ENCODE results near the gene TAMM41. TPM values are rescaled to one million over a fixed set of nuclear protein-coding genes. Genes with fewer than 3 reads are reported as not detected.

The TAMM41 gene
- total and polyA plus RNA-seq, 2 of the 4 experiments (the other 2 are of a cell fraction): 4.3 to 15.9 TPM

DNA sequence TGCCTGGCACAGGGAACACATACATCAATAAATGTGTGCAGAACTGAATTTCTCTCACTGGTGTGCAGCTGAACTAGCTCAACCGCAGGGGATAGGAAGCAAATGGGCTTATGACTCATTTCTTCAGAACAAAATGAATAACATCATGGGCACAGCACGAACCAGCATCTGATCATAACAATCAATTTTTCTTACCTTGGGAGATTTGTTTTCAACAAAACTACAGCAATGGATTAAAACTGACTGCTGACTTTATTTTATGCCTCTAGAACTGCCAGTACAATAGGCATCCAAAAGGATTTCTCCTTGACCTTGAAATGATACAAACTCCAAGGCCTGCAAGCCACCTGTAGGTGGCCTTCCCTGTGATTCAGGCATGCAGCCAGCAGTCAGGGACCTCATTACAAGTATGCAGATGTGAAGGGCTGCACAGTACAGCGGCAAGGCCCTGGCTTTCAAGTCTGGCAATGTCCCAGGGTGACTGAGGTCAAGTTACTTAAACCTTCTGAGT lies 26.1 kb downstream of the TAMM41 start:
- in situ Hi-C loops (cut with MboI; ENCODE audit: low sequenced_read_pairs): no loop called here
- Histone ChIP-seq H2BK120ac (ENCODE audit: low read depth, low read length) (no peak overlapping the region), H3K56ac (ENCODE audit: extremely low read depth, insufficient read depth, low read length) (no peak overlapping the region), H3K79me1 (ENCODE audit: low read depth in 1 of 2, low read length in 2 of 2) (peaks cover 0 to 2% of the 10 kb centered on the region in 2 experiments; a peak in 1 of 4 replicates), H4K8ac (ENCODE audit: low read depth in 2 of 2, low read length in 2 of 2) (no peak overlapping the region; a peak in 1 of 4 replicates), H2BK20ac (ENCODE audit: low read depth, low read length) (no peak overlapping the region), H3K36me3 (ENCODE audit: control insufficient read depth, insufficient read depth, low read length) (peaks cover 11% of the 10 kb centered on the region), H3K4me2 (ENCODE audit: low read depth, low read length) (no peak overlapping the region), H3K27ac (ENCODE audit: insufficient read depth, low read length) (no peak overlapping the region), H3K23ac (ENCODE audit: low read depth, low read length) (no peak overlapping the region), H2BK15ac (ENCODE audit: low read depth, low read length) (no peak overlapping the region), H3K4ac (ENCODE audit: low read depth, low read length) (no peak overlapping the region), H3K9ac (ENCODE audit: low read depth, low read length) (no peak overlapping the region), H4K5ac (ENCODE audit: low read depth, low read length) (no peak overlapping the region), H2AK9ac (replicated peaks; ENCODE audit: low read depth, low read length, poor library complexity) (no peak overlapping the region), H3K4me1 (ENCODE audit: control insufficient read depth, insufficient read depth, low read length) (peaks cover 9% of the 10 kb centered on the region; the same call in 1 of the 2 replicates), H4K20me1 (ENCODE audit: insufficient read depth, low read length) (no peaks in the 10 kb centered on the region), H4K91ac (ENCODE audit: insufficient read depth, low read depth, low read length) (no peak overlapping the region), H3K27me3 (ENCODE audit: control insufficient read depth, insufficient read depth, low read length) (no peaks in the 10 kb centered on the region), H3K14ac (replicated peaks; ENCODE audit: low read depth, low read length) (no peak overlapping the region), H2AK5ac (ENCODE audit: low read depth, low read length) (no peak overlapping the region), H2AFZ (replicated peaks; ENCODE audit: low read length, poor library complexity) (no peak overlapping the region), H3K9me1 (ENCODE audit: insufficient read depth, low read length) (peaks cover 7% of the 10 kb centered on the region; the same call in 1 of the 2 replicates), H3K4me3 (ENCODE audit: insufficient read depth, low read depth, low read length) (no peak overlapping the region), H2BK5ac (ENCODE audit: low read depth, low read length, poor library complexity, severe bottlenecking) (no peak overlapping the region), H3K9me3 (ENCODE audit: control insufficient read depth, insufficient read depth, low read length) (no peaks in the 10 kb centered on the region), H3K18ac (ENCODE audit: low read depth, low read length) (no peak overlapping the region)
- ChIA-PET POLR2A (ENCODE audit: unreplicated experiment) (no interaction called here), CTCF (interaction anchor here (0.5 to 0.6 kb wide), 2 partner anchors 10 to 1838 kb away, joined by 6 to 7 read pairs; no protein-coding TSS in a partner anchor)
- no CpG with 5 or more reads among the region's 3 CpGs for WGBS, 2 experiments (ENCODE audit: extremely low coverage in 2 of 2, insufficient read length in 1 of 2)
- peak; percentile 53; the same call in 1 of the 2 replicates for ATAC-seq (ENCODE audit: low read depth)
- no TSS peak for BruUV-seq (replicated peaks)
- peak; percentile 31 for DNase-seq
- intact Hi-C loops (cut with micrococcal nuclease): no loop called here
- dilution Hi-C loops (cut with HindIII; ENCODE audit: low sequenced_read_pairs, unreplicated experiment): no loop called here
- TF ChIP-seq, protein P1, sequence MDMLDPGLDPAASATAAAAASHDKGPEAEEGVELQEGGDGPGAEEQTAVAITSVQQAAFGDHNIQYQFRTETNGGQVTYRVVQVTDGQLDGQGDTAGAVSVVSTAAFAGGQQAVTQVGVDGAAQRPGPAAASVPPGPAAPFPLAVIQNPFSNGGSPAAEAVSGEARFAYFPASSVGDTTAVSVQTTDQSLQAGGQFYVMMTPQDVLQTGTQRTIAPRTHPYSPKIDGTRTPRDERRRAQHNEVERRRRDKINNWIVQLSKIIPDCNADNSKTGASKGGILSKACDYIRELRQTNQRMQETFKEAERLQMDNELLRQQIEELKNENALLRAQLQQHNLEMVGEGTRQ (IDR thresholded peaks at IDR 0.05; ENCODE audit: low read depth, low read length): no peak
- no peak for TF ChIP-seq FOS (IDR thresholded peaks at IDR 0.05; ENCODE audit: low read depth, low read length)
